OCI-LY1 (cell line): ENCODE measurements around the gene TBX4.

Experiments used
- EZH2 ChIP-seq: fragments of 200-600 bp; sonication (generic), shearing (Covaris generic); IDR thresholded peaks from 2 replicates; pipeline ENCODE4 v1.8.0; 2017; ENCODE audit warnings: borderline replicate concordance, mixed run types, mild to moderate bottlenecking, antibody characterized with exemption, low read length, moderate library complexity, mixed read lengths
- TF ChIP-seq, protein P1 (sequence below): fragments of 200-600 bp; sonication (generic), shearing (Covaris generic); IDR thresholded peaks from 2 replicates; pipeline ENCODE4 v1.5.1; 2017; ENCODE audit warnings: mild to moderate bottlenecking, antibody characterized with exemption, low read length, moderate library complexity, mixed read lengths

- TF ChIP-seq, protein P1, sequence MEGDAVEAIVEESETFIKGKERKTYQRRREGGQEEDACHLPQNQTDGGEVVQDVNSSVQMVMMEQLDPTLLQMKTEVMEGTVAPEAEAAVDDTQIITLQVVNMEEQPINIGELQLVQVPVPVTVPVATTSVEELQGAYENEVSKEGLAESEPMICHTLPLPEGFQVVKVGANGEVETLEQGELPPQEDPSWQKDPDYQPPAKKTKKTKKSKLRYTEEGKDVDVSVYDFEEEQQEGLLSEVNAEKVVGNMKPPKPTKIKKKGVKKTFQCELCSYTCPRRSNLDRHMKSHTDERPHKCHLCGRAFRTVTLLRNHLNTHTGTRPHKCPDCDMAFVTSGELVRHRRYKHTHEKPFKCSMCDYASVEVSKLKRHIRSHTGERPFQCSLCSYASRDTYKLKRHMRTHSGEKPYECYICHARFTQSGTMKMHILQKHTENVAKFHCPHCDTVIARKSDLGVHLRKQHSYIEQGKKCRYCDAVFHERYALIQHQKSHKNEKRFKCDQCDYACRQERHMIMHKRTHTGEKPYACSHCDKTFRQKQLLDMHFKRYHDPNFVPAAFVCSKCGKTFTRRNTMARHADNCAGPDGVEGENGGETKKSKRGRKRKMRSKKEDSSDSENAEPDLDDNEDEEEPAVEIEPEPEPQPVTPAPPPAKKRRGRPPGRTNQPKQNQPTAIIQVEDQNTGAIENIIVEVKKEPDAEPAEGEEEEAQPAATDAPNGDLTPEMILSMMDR: no peak
- no peak for TF ChIP-seq EZH2
Measured at GRCh38 chr17:61474934-61475333, 22.7 kb downstream of the TBX4 start.
